Mesothelial cell of epicardium (in vitro differentiated cells): ENCODE results near the gene MRPL40. TPM values are rescaled to one million over a fixed set of nuclear protein-coding genes. Genes with fewer than 3 reads are reported as not detected.

Source experiments
- DNase-seq, 2 experiments: peaks; one replicate each; pipeline ENCODE4 v3.0.0; 2021; ENCODE audit warnings: low spot score in 2 of 2; ENCODE audit not compliant: unreplicated experiment in 2 of 2
- H3K27ac Mint-ChIP-seq: 2 replicates; pipeline ENCODE4 v1.8.0; 2021; ENCODE audit warnings: mixed read lengths
- H3K27me3 Mint-ChIP-seq: 2 replicates; pipeline ENCODE4 v1.8.0; 2021; ENCODE audit warnings: low read depth, mixed read lengths
- H3K36me3 Mint-ChIP-seq: 2 replicates; pipeline ENCODE4 v1.8.0; 2021; ENCODE audit warnings: mixed read lengths
- H3K4me1 Mint-ChIP-seq: 2 replicates; pipeline ENCODE4 v1.8.0; 2021; ENCODE audit warnings: mixed read lengths
- H3K4me3 Mint-ChIP-seq: 2 replicates; pipeline ENCODE4 v1.8.0; 2021; ENCODE audit warnings: mild to moderate bottlenecking, moderate library complexity, mixed read lengths
- H3K9me3 Mint-ChIP-seq: 2 replicates; pipeline ENCODE4 v1.8.0; 2021; ENCODE audit warnings: mixed read lengths
- CTCF ChIP-seq: fragments of 200-600 bp; sonication (generic); IDR thresholded peaks from one replicate; pipeline ENCODE4 v1.5.0; 2021; ENCODE audit warnings: antibody characterized with exemption; ENCODE audit not compliant: unreplicated experiment
- total RNA-seq: library from RNA; stranded (reverse); gene quantifications from 3 replicates; pipeline ENCODE4 v1.2.1, GENCODE V29; 2021

The MRPL40 gene
- total RNA-seq, 1 donor from 2014 or later: 19.1 TPM

- Mint-ChIP-seq H3K27ac (no peak overlapping the region), H3K9me3 (no peaks in the 10 kb centered on the region), H3K4me1 (no peaks in the 10 kb centered on the region), H3K4me3 (no peak overlapping the region), H3K27me3 (no peaks in the 10 kb centered on the region), H3K36me3 (peaks cover 34% of the 10 kb centered on the region)
- TF ChIP-seq CTCF: no peak
- no peak for DNase-seq
Observed at GRCh38 chr22:19454156-19454555, 21.8 kb downstream of the MRPL40 start.

GRCh38 chr22:19455033-19455432, 22.7 kb downstream of the MRPL40 start:
- H3K27me3 Mint-ChIP-seq: no peaks in the 10 kb centered on the region
- no peak for DNase-seq
- H3K4me1 Mint-ChIP-seq: no peaks in the 10 kb centered on the region
- H3K9me3 Mint-ChIP-seq: no peaks in the 10 kb centered on the region
- no peak for TF ChIP-seq CTCF
- no peak overlapping the region for H3K27ac Mint-ChIP-seq
- no peak overlapping the region for H3K4me3 Mint-ChIP-seq
- peaks cover 34% of the 10 kb centered on the region for H3K36me3 Mint-ChIP-seq

GRCh38 chr22:19455585-19456370, 23.4 kb downstream of the MRPL40 start:
- Mint-ChIP-seq H3K36me3 (peaks cover 36% of the 10 kb centered on the region), H3K27ac (no peak overlapping the region), H3K4me3 (no peak overlapping the region), H3K4me1 (no peaks in the 10 kb centered on the region), H3K27me3 (no peaks in the 10 kb centered on the region), H3K9me3 (no peaks in the 10 kb centered on the region)
- TF ChIP-seq CTCF: no peak
- DNase-seq: no peak

GRCh38 chr22:19456541-19456940, 24.2 kb downstream of the MRPL40 start:
- Mint-ChIP-seq H3K36me3 (peaks cover 38% of the 10 kb centered on the region), H3K27me3 (no peaks in the 10 kb centered on the region), H3K4me1 (no peaks in the 10 kb centered on the region), H3K4me3 (no peak overlapping the region), H3K27ac (no peak overlapping the region), H3K9me3 (no peaks in the 10 kb centered on the region)
- DNase-seq: no peak
- TF ChIP-seq CTCF: no peak

- H3K4me3 Mint-ChIP-seq: no peak overlapping the region
- no peaks in the 10 kb centered on the region for H3K27me3 Mint-ChIP-seq
- no peak overlapping the region for H3K27ac Mint-ChIP-seq
- H3K4me1 Mint-ChIP-seq: no peaks in the 10 kb centered on the region
- no peak for DNase-seq
- H3K9me3 Mint-ChIP-seq: no peaks in the 10 kb centered on the region
- H3K36me3 Mint-ChIP-seq: peaks cover 36% of the 10 kb centered on the region
- no peak for TF ChIP-seq CTCF
Observed at GRCh38 chr22:19457828-19458428, 25.6 kb downstream of the MRPL40 start.
